ENCODE results near the gene GMDS.

GRCh38 chr6:2140438-2141128 is 104.8 kb downstream of the GMDS start:
- TF ChIP-seq CTCF (IDR thresholded peaks at IDR 0.05) (no peak), EZH2 (IDR thresholded peaks at IDR 0.05; ENCODE audit: borderline replicate concordance, insufficient read depth, low read depth, low read length, poor library complexity, severe bottlenecking) (no peak)
